D721Med (cell line): ENCODE data around the gene ZXDA.
A peak's percentile ranks its signal among the peaks of the same experiment; 100 is the strongest.
"Not testable (repeated sequence)": the region's sequence is repeated elsewhere in the genome, so short reads cannot be mapped to it uniquely, and the experiment has no call there.

Source experiments
- DNase-seq: peaks from one replicate; pipeline ENCODE4 v3.0.0; 2011; ENCODE audit warnings: low spot score; ENCODE audit not compliant: insufficient read length
- FAIRE-seq: peaks from 2 replicates; lab custom pipeline; 2011; peaks lifted over from hg19 to GRCh38; lab: Jason Lieb, UNC
- TF ChIP-seq, protein P1 (sequence below): IDR thresholded peaks from 2 replicates; pipeline ENCODE4 v1.5.1; 2012; ENCODE audit warnings: mild to moderate bottlenecking, control low read depth; ENCODE audit not compliant: insufficient read depth; ENCODE audit errors: missing control alignments

Gene ZXDA, protein sequence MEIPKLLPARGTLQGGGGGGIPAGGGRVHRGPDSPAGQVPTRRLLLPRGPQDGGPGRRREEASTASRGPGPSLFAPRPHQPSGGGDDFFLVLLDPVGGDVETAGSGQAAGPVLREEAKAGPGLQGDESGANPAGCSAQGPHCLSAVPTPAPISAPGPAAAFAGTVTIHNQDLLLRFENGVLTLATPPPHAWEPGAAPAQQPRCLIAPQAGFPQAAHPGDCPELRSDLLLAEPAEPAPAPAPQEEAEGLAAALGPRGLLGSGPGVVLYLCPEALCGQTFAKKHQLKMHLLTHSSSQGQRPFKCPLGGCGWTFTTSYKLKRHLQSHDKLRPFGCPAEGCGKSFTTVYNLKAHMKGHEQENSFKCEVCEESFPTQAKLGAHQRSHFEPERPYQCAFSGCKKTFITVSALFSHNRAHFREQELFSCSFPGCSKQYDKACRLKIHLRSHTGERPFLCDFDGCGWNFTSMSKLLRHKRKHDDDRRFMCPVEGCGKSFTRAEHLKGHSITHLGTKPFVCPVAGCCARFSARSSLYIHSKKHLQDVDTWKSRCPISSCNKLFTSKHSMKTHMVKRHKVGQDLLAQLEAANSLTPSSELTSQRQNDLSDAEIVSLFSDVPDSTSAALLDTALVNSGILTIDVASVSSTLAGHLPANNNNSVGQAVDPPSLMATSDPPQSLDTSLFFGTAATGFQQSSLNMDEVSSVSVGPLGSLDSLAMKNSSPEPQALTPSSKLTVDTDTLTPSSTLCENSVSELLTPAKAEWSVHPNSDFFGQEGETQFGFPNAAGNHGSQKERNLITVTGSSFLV

DNA sequence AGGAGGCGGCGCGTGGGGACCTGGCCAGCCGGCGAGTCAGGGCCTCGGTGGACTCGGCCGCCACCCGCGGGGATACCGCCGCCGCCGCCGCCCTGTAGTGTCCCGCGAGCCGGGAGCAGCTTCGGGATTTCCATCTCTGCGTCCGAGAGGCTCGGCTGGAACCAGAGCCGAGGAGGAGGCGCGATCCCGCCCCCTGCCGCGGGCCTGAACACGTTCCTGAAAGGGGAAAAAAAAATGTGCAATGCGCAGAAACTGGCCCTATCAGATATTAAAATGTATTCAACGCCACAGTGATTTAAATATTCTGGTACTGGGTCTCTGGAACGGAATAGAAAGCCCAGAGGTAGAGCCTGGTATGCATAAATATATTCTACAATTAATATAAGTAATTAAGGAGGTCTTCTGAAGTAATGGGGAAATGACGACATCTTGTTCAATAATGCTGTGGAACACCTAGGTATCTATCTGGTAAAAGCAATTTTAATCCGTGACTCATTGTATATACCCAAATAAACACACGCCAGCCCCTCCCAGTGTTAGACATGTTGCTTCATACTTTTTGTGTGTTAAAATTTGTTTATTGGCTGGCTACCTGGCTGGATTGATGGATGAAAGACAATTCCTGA, at the start of gene ZXDA:
Gene ZXDA, minus strand, starts transcription at position 172 of the 626 bp plus-strand sequence. Its CDS starts 38 bp downstream, at position 134.
- not testable (repeated sequence) for DNase-seq, FAIRE-seq

DNA sequence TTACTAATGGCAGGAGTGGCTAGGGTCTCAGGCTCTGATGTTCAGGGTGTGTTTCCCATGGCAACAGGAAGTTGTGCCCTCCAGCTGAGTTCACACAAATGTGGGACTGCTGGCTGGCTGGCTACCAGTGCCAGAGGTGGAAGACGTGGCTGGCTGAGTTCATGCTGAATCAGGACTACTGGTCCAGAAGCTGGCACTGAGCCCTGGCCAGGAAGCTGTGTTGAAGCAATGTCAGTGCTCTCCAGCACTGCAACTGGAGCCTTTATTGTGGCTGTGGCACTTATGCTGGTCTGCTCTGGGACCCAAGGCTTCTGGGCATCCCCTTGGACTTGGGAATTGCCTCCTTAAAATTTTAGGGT, 42.0 kb upstream of the ZXDA start:
- TF ChIP-seq, protein P1, sequence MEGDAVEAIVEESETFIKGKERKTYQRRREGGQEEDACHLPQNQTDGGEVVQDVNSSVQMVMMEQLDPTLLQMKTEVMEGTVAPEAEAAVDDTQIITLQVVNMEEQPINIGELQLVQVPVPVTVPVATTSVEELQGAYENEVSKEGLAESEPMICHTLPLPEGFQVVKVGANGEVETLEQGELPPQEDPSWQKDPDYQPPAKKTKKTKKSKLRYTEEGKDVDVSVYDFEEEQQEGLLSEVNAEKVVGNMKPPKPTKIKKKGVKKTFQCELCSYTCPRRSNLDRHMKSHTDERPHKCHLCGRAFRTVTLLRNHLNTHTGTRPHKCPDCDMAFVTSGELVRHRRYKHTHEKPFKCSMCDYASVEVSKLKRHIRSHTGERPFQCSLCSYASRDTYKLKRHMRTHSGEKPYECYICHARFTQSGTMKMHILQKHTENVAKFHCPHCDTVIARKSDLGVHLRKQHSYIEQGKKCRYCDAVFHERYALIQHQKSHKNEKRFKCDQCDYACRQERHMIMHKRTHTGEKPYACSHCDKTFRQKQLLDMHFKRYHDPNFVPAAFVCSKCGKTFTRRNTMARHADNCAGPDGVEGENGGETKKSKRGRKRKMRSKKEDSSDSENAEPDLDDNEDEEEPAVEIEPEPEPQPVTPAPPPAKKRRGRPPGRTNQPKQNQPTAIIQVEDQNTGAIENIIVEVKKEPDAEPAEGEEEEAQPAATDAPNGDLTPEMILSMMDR = no peak
- FAIRE-seq = no peak
- DNase-seq = no peak

DNA sequence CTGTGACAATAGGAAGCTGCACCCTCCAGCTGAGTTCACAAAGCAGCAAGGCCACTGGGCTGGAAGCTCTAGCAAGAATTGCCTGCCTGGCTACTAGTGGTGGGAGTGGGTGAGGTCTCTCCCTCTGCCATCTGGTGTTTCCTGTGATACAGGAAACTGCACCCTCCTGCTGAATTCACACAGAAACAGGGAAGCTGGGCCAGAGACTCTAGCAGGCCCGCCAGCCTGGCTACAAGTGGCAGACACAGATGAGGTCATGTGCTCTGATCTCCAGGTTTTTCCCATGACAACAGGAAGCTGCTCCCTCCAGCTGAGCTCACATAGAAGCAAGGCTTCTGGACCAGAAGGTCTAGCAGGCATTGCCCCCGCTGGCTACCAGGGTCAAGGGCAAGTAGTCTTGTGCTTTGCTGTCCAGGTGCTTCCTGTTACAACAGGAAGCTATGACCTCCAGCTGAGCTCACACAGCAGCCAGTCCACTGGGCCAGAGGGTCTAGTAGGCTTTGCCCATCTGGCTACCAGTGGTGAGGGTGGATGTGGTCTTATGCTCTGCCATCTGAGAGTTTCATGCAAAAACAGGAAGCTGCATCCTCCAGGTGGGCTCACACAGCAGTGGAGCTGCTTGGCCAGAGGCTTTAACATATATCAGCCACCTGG, 41.5 kb upstream of the ZXDA start:
- TF ChIP-seq, protein P1 = no peak
- DNase-seq = no peak
- FAIRE-seq = no peak

DNA sequence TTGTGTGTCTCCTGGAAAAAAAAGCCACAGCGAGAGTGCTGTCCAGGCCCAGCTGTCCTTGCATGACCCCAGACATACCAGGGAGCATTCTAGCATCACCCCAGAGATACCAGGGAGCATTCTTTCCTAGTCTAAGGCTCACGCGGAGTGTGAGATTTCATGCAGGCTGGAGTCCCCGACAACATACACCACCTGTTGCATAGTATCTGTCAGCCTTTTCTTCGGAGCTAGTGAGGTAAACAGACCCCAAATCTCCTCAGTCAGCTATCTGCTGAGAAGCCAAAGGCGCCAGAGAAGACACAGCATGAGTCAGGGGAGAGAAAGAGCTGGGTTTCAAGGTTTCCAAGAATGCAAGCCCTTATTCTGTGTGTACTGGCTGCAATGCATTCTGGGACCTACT, 23.1 kb upstream of the ZXDA start:
- no peak for FAIRE-seq
- TF ChIP-seq, protein P1 = no peak
- no peak for DNase-seq

DNA sequence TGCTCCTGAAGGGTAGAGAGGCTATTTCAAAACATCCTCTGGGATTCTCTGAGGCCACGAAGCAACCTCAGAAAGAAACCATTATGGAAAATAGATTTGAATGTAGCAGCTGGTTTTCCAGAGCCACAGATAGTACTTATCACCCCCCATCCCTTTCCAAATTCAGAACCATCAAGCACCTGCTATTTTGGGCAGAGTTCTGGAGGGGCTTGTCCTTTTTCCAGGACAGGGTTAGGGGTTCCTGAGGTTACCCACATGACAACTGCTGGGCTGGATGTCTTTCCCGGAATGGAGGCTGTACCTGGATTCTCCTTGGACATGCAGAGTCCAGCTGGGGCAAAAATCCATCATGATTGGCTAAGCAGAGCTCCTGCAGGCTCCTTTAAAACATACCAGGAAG, 22.0 kb upstream of the ZXDA start:
- FAIRE-seq (no peak), DNase-seq (no peak)
- TF ChIP-seq, protein P1 = no peak

DNA sequence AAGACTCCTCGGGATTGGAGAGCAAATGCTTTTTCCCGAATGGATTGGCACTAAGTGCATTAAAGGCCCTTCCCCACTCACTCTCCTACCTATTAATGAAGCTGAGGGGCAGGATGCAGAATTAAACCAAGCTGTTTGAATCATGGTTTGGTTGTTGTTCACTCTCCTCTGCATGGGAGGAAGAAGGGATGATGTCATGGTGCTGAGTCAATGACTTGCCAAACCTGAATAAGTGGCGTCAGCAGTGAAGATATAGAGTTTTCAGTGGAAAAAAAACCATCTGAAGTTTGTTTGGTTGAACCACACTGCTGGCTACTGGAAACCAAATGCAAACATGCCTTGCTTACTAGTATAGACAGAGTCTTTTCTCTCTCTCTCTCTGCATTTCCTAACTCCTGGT, 19.8 kb upstream of the ZXDA start:
- no peak for FAIRE-seq
- no peak for DNase-seq
- TF ChIP-seq, protein P1 = no peak

DNA sequence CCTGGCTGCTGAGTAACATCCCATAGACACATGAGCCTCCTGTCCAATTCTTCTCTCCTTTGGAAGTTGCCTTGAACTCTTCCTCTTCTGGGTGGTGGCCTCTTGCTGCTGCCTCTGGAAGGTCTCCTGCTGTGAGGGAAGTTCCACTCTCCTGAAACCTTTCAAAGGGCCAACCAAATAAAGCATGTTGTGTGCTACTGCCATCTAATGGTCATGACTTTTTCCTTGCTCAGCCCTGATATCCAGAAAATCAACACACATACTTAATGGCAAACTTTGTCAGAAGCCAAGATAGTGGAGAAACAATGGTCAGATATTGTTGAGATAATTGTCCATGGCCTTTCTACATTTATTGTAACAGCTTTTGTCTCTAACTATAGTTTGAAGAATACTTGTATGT, 19.1 kb upstream of the ZXDA start:
- DNase-seq (no peak), FAIRE-seq (no peak)
- TF ChIP-seq, protein P1 = peak; percentile 23
